Kidney tubule cell (primary cell): ENCODE data around the gene RFX2.
"Not testable (repeated sequence)": the region's sequence is repeated elsewhere in the genome, so short reads cannot be mapped to it uniquely, and the experiment has no call there.

Experiments used
- DNase-seq: peaks from one replicate; pipeline ENCODE4 v3.0.0-alpha.2; 2018; ENCODE audit warnings: low spot score

RFX2 gene

GRCh38 chr19:6110360-6110977 is at the start of gene RFX2:
Gene RFX2 (minus strand): TSS chr19:6110500. CDS start chr19:6047496, 63,004 bp downstream.
- DNase-seq, result peak; percentile 99

GRCh38 chr19:6156033-6156432 is 45.7 kb upstream of the RFX2 start:
- no peak for DNase-seq

GRCh38 chr19:6150289-6150688 is 40.0 kb upstream of the RFX2 start:
- DNase-seq, result no peak

GRCh38 chr19:6141217-6141616 is 30.9 kb upstream of the RFX2 start:
- no peak for DNase-seq

- DNase-seq, result no peak
These were observed 28.2 kb upstream of the RFX2 start for GRCh38 chr19:6138511-6138910.

- DNase-seq, result peak; percentile 77
These were observed 27.8 kb upstream of the RFX2 start for GRCh38 chr19:6138066-6138465.

GRCh38 chr19:6133231-6133630 is 22.9 kb upstream of the RFX2 start:
- no peak for DNase-seq

GRCh38 chr19:6132482-6132881 is 22.2 kb upstream of the RFX2 start:
- DNase-seq, result no peak

GRCh38 chr19:6127716-6128335 is 17.5 kb upstream of the RFX2 start:
- no peak for DNase-seq

- peak; percentile 85 for DNase-seq
These were observed 16.2 kb upstream of the RFX2 start for GRCh38 chr19:6126335-6126974.

GRCh38 chr19:6125571-6125989 is 15.3 kb upstream of the RFX2 start:
- peak; percentile 79 for DNase-seq

GRCh38 chr19:6119031-6119430 is 8.7 kb upstream of the RFX2 start:
- no peak for DNase-seq

GRCh38 chr19:6118043-6118442 is 7.7 kb upstream of the RFX2 start:
- DNase-seq, result no peak

- no peak for DNase-seq
These were observed 7.2 kb upstream of the RFX2 start for GRCh38 chr19:6117534-6117933.

GRCh38 chr19:6116749-6117430 is 6.6 kb upstream of the RFX2 start:
- DNase-seq, result no peak

- DNase-seq, result no peak
These were observed 5.7 kb upstream of the RFX2 start for GRCh38 chr19:6115992-6116391.

- DNase-seq, result no peak
These were observed 3.4 kb upstream of the RFX2 start for GRCh38 chr19:6113616-6114188.

- DNase-seq, result no peak
These were observed 353 bp downstream of the RFX2 start for GRCh38 chr19:6109947-6110346.

GRCh38 chr19:6108721-6109633 is 1.3 kb downstream of the RFX2 start:
- DNase-seq, result peak; percentile 44

- not testable (repeated sequence) for DNase-seq
These were observed 3.5 kb downstream of the RFX2 start for GRCh38 chr19:6106643-6107294.

- no peak for DNase-seq
These were observed 4.9 kb downstream of the RFX2 start for GRCh38 chr19:6105444-6105843.
